Heart right ventricle (tissue), 16 donors: Measurements from ENCODE around the gene EDIL3. TPM values are rescaled to one million over a fixed set of nuclear protein-coding genes. Genes with fewer than 3 reads are reported as not detected.

Source experiments
- ATAC-seq, 8 donors: fragments of 200-7000 bp; cut with Tn5 transposase; one replicate each; pipeline ENCODE4 v1.9.1; 2020; ENCODE audit warnings: mild to moderate bottlenecking in 8 of 8, moderate library complexity in 8 of 8, moderate number of reproducible peaks in 1 of 8
- DNase-seq, 2 donors: peaks; one replicate each; pipeline ENCODE4 v3.0.0-alpha.2; 2020
- H3K27ac ChIP-seq, 10 donors: fragments of 200-600 bp; sonication (generic) in 2 of 10; one replicate each; pipeline versions ENCODE4 v1.5.0 to v1.8.0; 2020 to 2022; ENCODE audit warnings: mild to moderate bottlenecking in 3 of 10
- H3K27me3 ChIP-seq, 7 donors: fragments of 200-600 bp; one replicate each; pipeline ENCODE4 v1.8.0; 2021 to 2022; ENCODE audit warnings: mild to moderate bottlenecking in 2 of 7
- H3K36me3 ChIP-seq, 9 donors: fragments of 200-600 bp; sonication (generic) in 1 of 9; one replicate each; pipeline versions ENCODE4 v1.5.0 to v1.8.0; 2020 to 2022; ENCODE audit warnings: mild to moderate bottlenecking in 2 of 9
- H3K4me1 ChIP-seq, 9 donors: fragments of 200-600 bp; sonication (generic) in 1 of 9; one replicate each; pipeline versions ENCODE4 v1.5.0 to v1.8.0; 2020 to 2022; ENCODE audit warnings: mild to moderate bottlenecking in 4 of 9
- H3K4me3 ChIP-seq, 10 donors: fragments of 200-600 bp; sonication (generic) in 2 of 10; one replicate each; pipeline versions ENCODE4 v1.5.0 to v1.8.0; 2020 to 2022; ENCODE audit warnings: mild to moderate bottlenecking in 7 of 10, moderate library complexity in 2 of 10
- H3K9me3 ChIP-seq, 11 donors: fragments of 200-600 bp in 10 of 11; sonication (generic) in 2 of 11; one replicate each; pipeline versions ENCODE4 v1.5.0 to v1.8.0; 2013 to 2022; ENCODE audit warnings: mild to moderate bottlenecking in 2 of 11, control low read depth in 1 of 11, moderate library complexity in 1 of 11
- CTCF ChIP-seq, 9 donors: fragments of 200-600 bp; sonication (generic) in 2 of 9; IDR thresholded peaks; one replicate each; pipeline versions ENCODE4 v1.5.0 to v1.8.0; 2021 to 2022; ENCODE audit warnings: antibody characterized with exemption in 9 of 9, mild to moderate bottlenecking in 5 of 9, moderate library complexity in 1 of 9
- WGBS, 2 donors: extraction: QIAGEN DNeasy Blood & Tissue Kit; methylation state at CpG; one replicate each; pipeline ENCODE4 v1.1.7; 2013; ENCODE audit warnings: inconsistent platforms in 1 of 2; 5-methylcytosine and 5-hydroxymethylcytosine counted together
- intact Hi-C, 10 donors: fragments of 100-400 bp; cut with DNase I; formaldehyde crosslinking; loops; one replicate each; pipeline versions ENCODE4 v1.11.1 to v1.14.2; 2022
- polyA plus RNA-seq, 2 donors: library from polyadenylated mRNA; stranded (reverse); fragments of 200-250 nt; gene quantifications; one replicate each; pipeline ENCODE4 v1.2.3, GENCODE V29; 2013
- total RNA-seq, 10 donors: library from RNA; stranded (reverse); fragmentation: NEBNext Ultra II Directional in 3 of 10; extraction: Animal tissue kit (Norgen Biotek cat#: 25700) in 3 of 10; gene quantifications; one replicate each; pipeline versions ENCODE4 v1.2.1 to v1.2.4, GENCODE V29; 2021 to 2023
- donor health status: Arrhythmogenic right ventricular cardiomyopathy.
- donor health status: ischemic (EF 13 %, LVEDD 7.1; RV severe dilation, severe dysfunction).
- donor health status: healthy with polysubstance abuse.
- donor health status: DM: no; HTN: yes; CAD: no.
- donor health status: DM: no; HTN: no; CAD: no.
- donor health status: ischemic (EF 25% LVEDD 6.9; RV normal size, moderate dysfunction).
- donor health status: ischemic (EF 25% LVEDD 5.7; RV mildly dilated, moderate dysfunction).
- donor health status: healthy.
- donor health status: DM: yes; HTN: yes; CAD: no.
- donor health status: Ischemic cardiomyopathy.
- donor health status: ischemic (EF 35%, LVEDD 5.7; RV mildly dilated, moderate dysfunction).
- donor health status: nonischemic (EF 11% LVEDD 7.7; RV severe dilation, severe dysfunction).
- donor health status: DM: yes; HTN: yes; CAD: no.
- donor health status: PGD.
- donor health status: ischemic (EF 29% LVEDD 5.4; RV normal size, mild dysfunction).
- donor health status: nonischemic (EF 23%, LVEDD 6.1; RV moderate dilation, normal function).

EDIL3 gene
- total and polyA plus RNA-seq, 12 donors = 1.6 to 10.0 (median 3.9) TPM

GRCh38 chr5:84131372-84131771 lies 253.3 kb downstream of the EDIL3 start:
- Histone ChIP-seq H3K27ac (no peak overlapping the region), H3K36me3 (no peaks in the 10 kb centered on the region), H3K9me3 (peaks cover 0 to 2% (median 0%) of the 10 kb centered on the region in 11 donors), H3K4me1 (no peaks in the 10 kb centered on the region), H3K27me3 (no peaks in the 10 kb centered on the region), H3K4me3 (no peak overlapping the region)
- intact Hi-C loops = no loop called here
- no peak for TF ChIP-seq CTCF (IDR thresholded peaks at IDR 0.05)
- no peak for DNase-seq
- no peak for ATAC-seq

DNA sequence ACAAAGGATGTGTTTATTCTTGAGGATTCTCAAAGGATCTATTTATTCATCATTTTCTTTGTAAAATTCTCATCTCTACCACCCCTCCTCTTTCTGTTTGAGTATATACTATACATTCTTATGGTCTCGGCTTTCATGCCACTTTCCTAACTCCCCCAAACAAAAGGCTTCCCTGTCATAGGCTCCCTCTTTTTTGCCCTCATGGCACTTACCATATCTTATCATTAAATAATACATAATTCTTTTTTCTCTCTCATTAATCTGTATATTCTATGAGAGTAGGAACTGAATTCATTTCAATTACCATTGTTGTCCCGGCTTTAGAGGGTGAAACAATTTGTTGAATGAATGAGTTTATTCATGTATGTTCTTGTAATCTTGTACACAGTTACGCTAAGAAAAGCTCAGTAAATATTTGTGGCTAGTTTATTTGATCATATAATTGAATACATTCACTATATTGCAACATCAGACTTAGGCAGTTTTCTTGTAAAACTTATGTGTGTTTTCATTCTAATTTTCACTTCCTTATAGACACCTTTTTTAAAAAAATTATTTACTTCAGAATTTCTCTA lies 254.6 kb downstream of the EDIL3 start:
- Histone ChIP-seq H3K36me3 (no peaks in the 10 kb centered on the region), H3K27ac (no peak overlapping the region), H3K4me1 (no peaks in the 10 kb centered on the region), H3K27me3 (no peaks in the 10 kb centered on the region), H3K4me3 (no peak overlapping the region), H3K9me3 (peaks cover 0 to 2% (median 0%) of the 10 kb centered on the region in 11 donors)
- ATAC-seq (no peak), DNase-seq (no peak)
- WGBS, 2 donors = 85 to 89% methylated on average over 3 of the region's 3 CpGs
- intact Hi-C loops = no loop called here
- TF ChIP-seq CTCF (IDR thresholded peaks at IDR 0.05) = no peak

GRCh38 chr5:84125216-84125615 lies 259.5 kb downstream of the EDIL3 start:
- intact Hi-C loops = no loop called here
- WGBS, 2 donors = 68 to 77% methylated on average over 3 of the region's 3 CpGs
- ATAC-seq = no peak
- no peak for DNase-seq
- Histone ChIP-seq H3K36me3 (no peaks in the 10 kb centered on the region), H3K4me1 (no peaks in the 10 kb centered on the region), H3K27me3 (no peaks in the 10 kb centered on the region), H3K27ac (no peak overlapping the region), H3K4me3 (no peak overlapping the region), H3K9me3 (peaks cover 0 to 2% (median 0%) of the 10 kb centered on the region in 11 donors)
- TF ChIP-seq CTCF (IDR thresholded peaks at IDR 0.05) = no peak

GRCh38 chr5:84119252-84119651 lies 265.4 kb downstream of the EDIL3 start:
- intact Hi-C loops = no loop called here
- no peak for TF ChIP-seq CTCF (IDR thresholded peaks at IDR 0.05)
- Histone ChIP-seq H3K27me3 (no peaks in the 10 kb centered on the region), H3K4me3 (no peak overlapping the region), H3K9me3 (no peaks in the 10 kb centered on the region), H3K36me3 (no peaks in the 10 kb centered on the region), H3K27ac (no peak overlapping the region), H3K4me1 (no peaks in the 10 kb centered on the region)
- WGBS, 2 donors = 73 to 83% methylated on average over 3 of the region's 3 CpGs
- DNase-seq = no peak
- no peak for ATAC-seq
